SK-N-MC (cell line): ENCODE results near the gene HIC1.

Experiments used
- DNase-seq: peaks from one replicate; pipeline ENCODE4 v3.0.0-alpha.2; 2011; ENCODE audit warnings: low read depth, low spot score
- H3K27ac ChIP-seq: fragments of 200-600 bp; sonication (generic); 2 replicates; pipeline ENCODE4 v1.5.1; 2016; ENCODE audit warnings: mixed run types
- H3K36me3 ChIP-seq: fragments of 200-600 bp; sonication (generic); 2 replicates; pipeline ENCODE4 v1.6.1; 2017; ENCODE audit warnings: antibody characterized with exemption, low read length, mixed read lengths; ENCODE audit not compliant: insufficient read depth
- H3K4me3 ChIP-seq: fragments of 200-600 bp; sonication (generic); 2 replicates; pipeline ENCODE4 v1.5.1; 2016
- H3K9ac ChIP-seq: fragments of 200-600 bp; sonication (generic); 2 replicates; pipeline ENCODE4 v1.8.0; 2017; ENCODE audit warnings: mixed run types, mixed read lengths; ENCODE audit not compliant: insufficient read length
- H3K9me3 ChIP-seq: fragments of 200-600 bp; sonication (generic); 2 replicates; pipeline ENCODE4 v1.6.1; 2017; ENCODE audit warnings: low read depth, mild to moderate bottlenecking, antibody characterized with exemption, low read length, moderate library complexity, mixed read lengths
- EZH2 ChIP-seq: fragments of 200-600 bp; sonication (generic); IDR thresholded peaks from one replicate; pipeline ENCODE4 v1.6.1; 2017; ENCODE audit warnings: antibody characterized with exemption
- FOXP2 ChIP-seq: optimal IDR thresholded peaks from 2 replicates; pipeline ENCODE3; 2011; ENCODE audit warnings: mild to moderate bottlenecking, moderate library complexity; ENCODE audit not compliant: insufficient read depth; ENCODE audit errors: extremely low read length, control extremely low read depth
- POLR2AphosphoS5 ChIP-seq: IDR thresholded peaks from 2 replicates; pipeline ENCODE4 v1.6.1; 2012; ENCODE audit warnings: mild to moderate bottlenecking, low read depth, low read length, borderline replicate concordance

Gene HIC1

GRCh38 chr17:2016494-2016893, 38.4 kb upstream of the HIC1 start:
- H3K9ac ChIP-seq: no peak overlapping the region
- TF ChIP-seq POLR2AphosphoS5 (no peak), EZH2 (no peak), FOXP2 (no peak)

GRCh38 chr17:2017274-2017941, 37.5 kb upstream of the HIC1 start:
- Histone ChIP-seq H3K27ac (no peak overlapping the region), H3K36me3 (no peaks in the 10 kb centered on the region), H3K9me3 (no peaks in the 10 kb centered on the region), H3K4me3 (no peak overlapping the region), H3K9ac (no peak overlapping the region)
- DNase-seq: no peak
- TF ChIP-seq FOXP2 (no peak), EZH2 (no peak), POLR2AphosphoS5 (no peak)

More at GRCh38 chr17:2016494-2016893, 38.4 kb upstream of the HIC1 start:
- DNase-seq: no peak
- Histone ChIP-seq H3K9me3 (no peaks in the 10 kb centered on the region), H3K36me3 (no peaks in the 10 kb centered on the region), H3K4me3 (no peak overlapping the region), H3K27ac (no peak overlapping the region)

GRCh38 chr17:2018716-2019510, 36.0 kb upstream of the HIC1 start:
- H3K27ac ChIP-seq: no peak overlapping the region

GRCh38 chr17:2019723-2020122, 35.2 kb upstream of the HIC1 start:
- H3K36me3 ChIP-seq: no peaks in the 10 kb centered on the region
- no peak overlapping the region for H3K4me3 ChIP-seq
- no peaks in the 10 kb centered on the region for H3K9me3 ChIP-seq
- no peak overlapping the region for H3K9ac ChIP-seq
- no peak for DNase-seq
- TF ChIP-seq EZH2 (no peak), FOXP2 (no peak)
- H3K27ac ChIP-seq: no peak overlapping the region

More at GRCh38 chr17:2018716-2019510, 36.0 kb upstream of the HIC1 start:
- no peaks in the 10 kb centered on the region for H3K9me3 ChIP-seq
- TF ChIP-seq EZH2: no peak
- DNase-seq: no peak
- no peak overlapping the region for H3K9ac ChIP-seq
- H3K36me3 ChIP-seq: no peaks in the 10 kb centered on the region
- no peak overlapping the region for H3K4me3 ChIP-seq

GRCh38 chr17:2020721-2021120, 34.2 kb upstream of the HIC1 start:
- no peak for DNase-seq
- no peaks in the 10 kb centered on the region for H3K9me3 ChIP-seq
- H3K9ac ChIP-seq: no peak overlapping the region
- TF ChIP-seq FOXP2 (no peak), EZH2 (no peak), POLR2AphosphoS5 (no peak)
- H3K4me3 ChIP-seq: no peak overlapping the region
- no peaks in the 10 kb centered on the region for H3K36me3 ChIP-seq
- no peak overlapping the region for H3K27ac ChIP-seq

GRCh38 chr17:2022647-2023240, 32.2 kb upstream of the HIC1 start:
- no peak overlapping the region for H3K4me3 ChIP-seq
- H3K27ac ChIP-seq: no peak overlapping the region
- no peaks in the 10 kb centered on the region for H3K9me3 ChIP-seq
- TF ChIP-seq POLR2AphosphoS5 (no peak), EZH2 (no peak), FOXP2 (no peak)
- H3K9ac ChIP-seq: no peak overlapping the region
- H3K36me3 ChIP-seq: no peaks in the 10 kb centered on the region
- no peak for DNase-seq

- H3K9me3 ChIP-seq: no peaks in the 10 kb centered on the region
- no peak overlapping the region for H3K4me3 ChIP-seq
- DNase-seq: no peak
- no peaks in the 10 kb centered on the region for H3K36me3 ChIP-seq
- no peak for TF ChIP-seq POLR2AphosphoS5
- H3K27ac ChIP-seq: no peak overlapping the region
- H3K9ac ChIP-seq: no peak overlapping the region
Observed at GRCh38 chr17:2023256-2023655, 31.6 kb upstream of the HIC1 start.

- DNase-seq: no peak
Observed at GRCh38 chr17:2023692-2024571, 31.0 kb upstream of the HIC1 start.

More at GRCh38 chr17:2023692-2024571, 31.0 kb upstream of the HIC1 start:
- no peaks in the 10 kb centered on the region for H3K36me3 ChIP-seq
- no peaks in the 10 kb centered on the region for H3K9me3 ChIP-seq
- peak overlapping the region; percentile 88 for H3K4me3 ChIP-seq
- H3K9ac ChIP-seq: peak overlapping the region; percentile 62
- TF ChIP-seq FOXP2: no peak
- no peak overlapping the region for H3K27ac ChIP-seq
